IMR-90 (cell line): ENCODE results near the gene CABP7. TPM values are rescaled to one million over a fixed set of nuclear protein-coding genes. Genes with fewer than 3 reads are reported as not detected.

Source experiments
- ATAC-seq: fragments of 200-7000 bp; cut with Tn5 transposase; 2 replicates; pipeline ENCODE4 v1.9.1; 2020; ENCODE audit warnings: low read depth, mild to moderate bottlenecking, moderate library complexity
- BruUV-seq: library from RNA; stranded (reverse); fragments of 400-500 nt; replicated peaks from 2 replicates; lab custom pipeline; 2021; lab: Mats Ljungman, UMichigan
- CTCF ChIA-PET: fragments of 300-600 bp; formaldehyde crosslinking; extraction: SDS; loops from one replicate; lab custom pipeline; 2021; ENCODE audit warnings: antibody characterized with exemption; lab: Yijun Ruan, JAX
- POLR2A ChIA-PET: fragments of 300-600 bp; sonication (Branson Sonifier 250); formaldehyde crosslinking; loops from one replicate; lab custom pipeline; 2022; ENCODE audit warnings: antibody characterized with exemption; ENCODE audit not compliant: unreplicated experiment; lab: Charles Lee
- DNase-seq: peaks from one replicate; pipeline ENCODE4 v3.0.0; 2013
- H2AFZ ChIP-seq: replicated peaks from 2 replicates; pipeline ENCODE3; 2013; ENCODE audit warnings: low read length, mild to moderate bottlenecking; ENCODE audit not compliant: poor library complexity
- H2AK5ac ChIP-seq: 2 replicates; pipeline ENCODE4 v1.6.1; 2013; ENCODE audit warnings: low read depth, low read length, inconsistent platforms
- H2AK9ac ChIP-seq: replicated peaks from 2 replicates; pipeline ENCODE3; 2013; ENCODE audit warnings: mild to moderate bottlenecking, low read depth, low read length, moderate library complexity; ENCODE audit not compliant: poor library complexity
- H2BK120ac ChIP-seq: 2 replicates; pipeline ENCODE4 v1.6.1; 2013; ENCODE audit warnings: low read depth, low read length, inconsistent platforms
- H2BK15ac ChIP-seq: 3 replicates; pipeline ENCODE4 v1.6.1; 2013; ENCODE audit warnings: low read depth, low read length, inconsistent platforms
- H2BK20ac ChIP-seq: 2 replicates; pipeline ENCODE4 v1.6.1; 2013; ENCODE audit warnings: low read depth, mild to moderate bottlenecking, inconsistent platforms, low read length, moderate library complexity
- H2BK5ac ChIP-seq: 2 replicates; pipeline ENCODE4 v1.6.1; 2013; ENCODE audit warnings: mild to moderate bottlenecking, low read depth, low read length, inconsistent platforms; ENCODE audit not compliant: poor library complexity, severe bottlenecking
- H3K14ac ChIP-seq: replicated peaks from 2 replicates; pipeline ENCODE4 v1.6.1; 2013; ENCODE audit warnings: low read depth, low read length, inconsistent platforms
- H3K18ac ChIP-seq: 2 replicates; pipeline ENCODE4 v1.6.1; 2013; ENCODE audit warnings: low read depth, low read length, control low read depth
- H3K23ac ChIP-seq: 2 replicates; pipeline ENCODE4 v1.6.1; 2013; ENCODE audit warnings: low read depth, low read length, inconsistent platforms
- H3K27ac ChIP-seq: 2 replicates; pipeline ENCODE4 v1.5.1; 2013; ENCODE audit warnings: mild to moderate bottlenecking, control low read depth, low read length; ENCODE audit not compliant: insufficient read depth
- H3K27me3 ChIP-seq: 2 replicates; pipeline ENCODE4 v1.6.1; 2013; ENCODE audit warnings: low read length; ENCODE audit not compliant: control insufficient read depth, insufficient read depth
- H3K36me3 ChIP-seq: 2 replicates; pipeline ENCODE4 v1.6.1; 2013; ENCODE audit warnings: low read length, mixed read lengths; ENCODE audit not compliant: control insufficient read depth, insufficient read depth
- H3K4ac ChIP-seq: 2 replicates; pipeline ENCODE4 v1.6.1; 2013; ENCODE audit warnings: low read depth, low read length, inconsistent platforms
- H3K4me1 ChIP-seq: 2 replicates; pipeline ENCODE4 v1.6.1; 2013; ENCODE audit warnings: low read length, mixed read lengths; ENCODE audit not compliant: control insufficient read depth, insufficient read depth
- H3K4me2 ChIP-seq: 2 replicates; pipeline ENCODE4 v1.6.1; 2013; ENCODE audit warnings: low read depth, mild to moderate bottlenecking, control low read depth, low read length, moderate library complexity
- H3K4me3 ChIP-seq: 2 replicates; pipeline ENCODE4 v1.5.1; 2013; ENCODE audit warnings: low read depth, mild to moderate bottlenecking, control low read depth, low read length, moderate library complexity; ENCODE audit not compliant: insufficient read depth
- H3K56ac ChIP-seq: 2 replicates; pipeline ENCODE4 v1.6.1; 2013; ENCODE audit warnings: low read length, inconsistent platforms; ENCODE audit not compliant: insufficient read depth; ENCODE audit errors: extremely low read depth
- H3K79me1 ChIP-seq, 2 experiments: 2 replicates each; pipeline ENCODE4 v1.6.1; 2013; ENCODE audit warnings: low read length in 2 of 2, inconsistent platforms in 1 of 2, low read depth in 1 of 2
- H3K9ac ChIP-seq: 2 replicates; pipeline ENCODE4 v1.6.1; 2013; ENCODE audit warnings: low read depth, low read length, control low read depth
- H3K9me1 ChIP-seq: 2 replicates; pipeline ENCODE4 v1.6.1; 2013; ENCODE audit warnings: low read length, inconsistent platforms; ENCODE audit not compliant: insufficient read depth
- H3K9me3 ChIP-seq: 2 replicates; pipeline ENCODE4 v1.6.1; 2013; ENCODE audit warnings: low read length; ENCODE audit not compliant: control insufficient read depth, insufficient read depth
- H4K20me1 ChIP-seq: 2 replicates; pipeline ENCODE4 v1.6.1; 2013; ENCODE audit warnings: low read length, inconsistent platforms; ENCODE audit not compliant: insufficient read depth
- H4K5ac ChIP-seq: 2 replicates; pipeline ENCODE4 v1.6.1; 2013; ENCODE audit warnings: mild to moderate bottlenecking, low read depth, low read length, control low read depth
- H4K8ac ChIP-seq, 2 experiments: 2 replicates each; pipeline ENCODE4 v1.6.1; 2013; ENCODE audit warnings: low read depth in 2 of 2, low read length in 2 of 2, control low read depth in 1 of 2, inconsistent platforms in 1 of 2
- H4K91ac ChIP-seq: 2 replicates; pipeline ENCODE4 v1.6.1; 2013; ENCODE audit warnings: low read depth, low read length, inconsistent platforms; ENCODE audit not compliant: insufficient read depth
- CEBPB ChIP-seq: IDR thresholded peaks from 2 replicates; pipeline ENCODE4 v1.6.1; 2012; ENCODE audit warnings: low read depth, low read length, improper control_type of control experiment
- ELK1 ChIP-seq: fragments of 150-350 bp; IDR thresholded peaks from 2 replicates; pipeline ENCODE4 v1.6.1; 2016; ENCODE audit warnings: low read depth, mild to moderate bottlenecking, low read length, moderate library complexity, borderline replicate concordance
- FOS ChIP-seq: fragments of 150-350 bp; IDR thresholded peaks from 2 replicates; pipeline ENCODE4 v1.6.1; 2016; ENCODE audit warnings: low read depth, low read length
- MAFK ChIP-seq: IDR thresholded peaks from 2 replicates; pipeline ENCODE4 v1.6.1; 2012; ENCODE audit warnings: low read depth, low read length, improper control_type of control experiment
- MAZ ChIP-seq: IDR thresholded peaks from 2 replicates; pipeline ENCODE4 v1.6.1; 2012; ENCODE audit warnings: low read depth, mild to moderate bottlenecking, low read length, improper control_type of control experiment, moderate library complexity, borderline replicate concordance
- MXI1 ChIP-seq: IDR thresholded peaks from 2 replicates; pipeline ENCODE4 v1.6.1; 2012; ENCODE audit warnings: low read depth, mild to moderate bottlenecking, low read length, moderate library complexity, borderline replicate concordance
- NFE2L2 ChIP-seq: fragments of 150-350 bp; IDR thresholded peaks from 2 replicates; pipeline ENCODE4 v1.6.1; 2016; ENCODE audit warnings: low read depth, mild to moderate bottlenecking, low read length
- POLR2A ChIP-seq: IDR thresholded peaks from 2 replicates; pipeline ENCODE4 v1.6.1; 2012; ENCODE audit warnings: mild to moderate bottlenecking, low read depth, low read length
- RAD21 ChIP-seq: IDR thresholded peaks from 2 replicates; pipeline ENCODE4 v1.6.1; 2012; ENCODE audit warnings: low read length, improper control_type of control experiment
- RCOR1 ChIP-seq: IDR thresholded peaks from 2 replicates; pipeline ENCODE4 v1.6.1; 2012; ENCODE audit warnings: mild to moderate bottlenecking, low read length, improper control_type of control experiment; ENCODE audit not compliant: insufficient replicate concordance
- RFX5 ChIP-seq: IDR thresholded peaks from 2 replicates; pipeline ENCODE4 v1.8.0; 2012; ENCODE audit warnings: low read depth, mild to moderate bottlenecking, low read length, moderate library complexity
- SMC3 ChIP-seq: fragments of 150-350 bp; IDR thresholded peaks from 2 replicates; pipeline ENCODE4 v1.6.1; 2016; ENCODE audit warnings: low read depth, mild to moderate bottlenecking, antibody characterized with exemption, low read length, moderate library complexity
- WGBS, 2 experiments: methylation state at CpG; one replicate each; pipeline versions ENCODE4 v1.1.5 to v1.1.7; 2013; ENCODE audit warnings: missing lambda C conversion rate in 2 of 2; ENCODE audit not compliant: insufficient read length in 1 of 2; ENCODE audit errors: extremely low coverage in 2 of 2; 5-methylcytosine and 5-hydroxymethylcytosine counted together
- dilution Hi-C: fragments of 300-500 bp; cut with HindIII; formaldehyde crosslinking; loops from one replicate; pipeline ENCODE4 v1.14.3; 2018; ENCODE audit warnings: low sequenced_read_pairs; ENCODE audit not compliant: unreplicated experiment
- in situ Hi-C: fragments of 300-500 bp; cut with MboI; formaldehyde crosslinking; loops from 3 replicates; pipeline ENCODE4 v1.14.3; 2019; ENCODE audit warnings: low sequenced_read_pairs, inconsistent platforms, mixed read lengths
- intact Hi-C: fragments of 100-400 bp; cut with micrococcal nuclease; formaldehyde crosslinking; loops from 2 replicates; pipeline ENCODE4 v1.10.0; 2022
- polyA plus RNA-seq, 3 experiments: library from polyadenylated mRNA; depleted of rRNA; stranded (reverse); fragments of >200 nt; gene quantifications; 2 replicates each; pipeline ENCODE4 v1.2.3, GENCODE V29; 2012; ENCODE audit warnings: low replicate concordance in 1 of 3
- total RNA-seq: library from RNA; depleted of rRNA; stranded (reverse); fragments of >200 nt; gene quantifications from 2 replicates; pipeline ENCODE4 v1.2.3, GENCODE V29; 2012
- TF ChIP-seq, protein P1 (sequence below): conservative IDR thresholded peaks from 2 replicates; pipeline ENCODE4 v1.5.1; 2012; ENCODE audit warnings: mild to moderate bottlenecking, low read depth, low read length, improper control_type of control experiment

Gene CABP7
- total and polyA plus RNA-seq, 2 of the 4 experiments (the other 2 are of a cell fraction), result under 0.01 to 0.03 TPM

GRCh38 chr22:29689206-29689879 lies 30.5 kb upstream of the CABP7 start (continued):
- TF ChIP-seq, protein P1, sequence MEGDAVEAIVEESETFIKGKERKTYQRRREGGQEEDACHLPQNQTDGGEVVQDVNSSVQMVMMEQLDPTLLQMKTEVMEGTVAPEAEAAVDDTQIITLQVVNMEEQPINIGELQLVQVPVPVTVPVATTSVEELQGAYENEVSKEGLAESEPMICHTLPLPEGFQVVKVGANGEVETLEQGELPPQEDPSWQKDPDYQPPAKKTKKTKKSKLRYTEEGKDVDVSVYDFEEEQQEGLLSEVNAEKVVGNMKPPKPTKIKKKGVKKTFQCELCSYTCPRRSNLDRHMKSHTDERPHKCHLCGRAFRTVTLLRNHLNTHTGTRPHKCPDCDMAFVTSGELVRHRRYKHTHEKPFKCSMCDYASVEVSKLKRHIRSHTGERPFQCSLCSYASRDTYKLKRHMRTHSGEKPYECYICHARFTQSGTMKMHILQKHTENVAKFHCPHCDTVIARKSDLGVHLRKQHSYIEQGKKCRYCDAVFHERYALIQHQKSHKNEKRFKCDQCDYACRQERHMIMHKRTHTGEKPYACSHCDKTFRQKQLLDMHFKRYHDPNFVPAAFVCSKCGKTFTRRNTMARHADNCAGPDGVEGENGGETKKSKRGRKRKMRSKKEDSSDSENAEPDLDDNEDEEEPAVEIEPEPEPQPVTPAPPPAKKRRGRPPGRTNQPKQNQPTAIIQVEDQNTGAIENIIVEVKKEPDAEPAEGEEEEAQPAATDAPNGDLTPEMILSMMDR, result no peak

DNA sequence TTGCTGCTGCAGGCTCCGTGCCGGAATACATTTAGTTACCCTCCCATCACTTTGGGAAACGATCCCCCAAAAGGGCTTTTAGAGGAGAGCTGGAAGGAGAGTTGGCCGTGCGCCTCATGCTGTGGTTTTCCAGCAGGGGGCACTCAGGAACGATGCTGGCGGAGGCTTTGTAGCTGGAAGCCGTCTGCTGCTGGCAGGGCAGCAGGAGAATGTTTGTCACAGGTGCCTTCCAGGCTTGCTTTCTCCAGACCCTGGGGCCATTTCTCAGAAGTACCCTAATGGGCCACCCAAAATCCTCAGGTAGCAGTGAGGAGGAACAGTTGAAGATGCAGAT lies 30.0 kb upstream of the CABP7 start:
- peaks cover 42% of the 10 kb centered on the region for H3K36me3 ChIP-seq
- BruUV-seq, result no TSS peak
- ATAC-seq, result peak; percentile 82
- no peak overlapping the region for H3K4ac ChIP-seq
- H2BK5ac ChIP-seq, result no peak overlapping the region
- H3K14ac ChIP-seq, result no peak overlapping the region
- ChIA-PET CTCF (interaction anchor here (0.5 to 1.8 kb wide), 10 partner anchors 8 to 766 kb away, joined by 3 to 9 read pairs (median 4); no protein-coding TSS in a partner anchor), POLR2A (no interaction called here)
- no peak overlapping the region for H2AFZ ChIP-seq
- H3K4me2 ChIP-seq, result no peak overlapping the region
- dilution Hi-C loops (loop anchor here (25.0 kb wide), 1 partner anchor 347 kb away; no protein-coding TSS in a partner anchor), intact Hi-C loops (loop anchor here (1.0 to 2.0 kb wide), 2 partner anchors 315 to 399 kb away; no protein-coding TSS in a partner anchor), in situ Hi-C loops (no loop called here)
- H2BK20ac ChIP-seq, result no peak overlapping the region
- H2BK15ac ChIP-seq, result no peak overlapping the region
- H3K27me3 ChIP-seq, result no peaks in the 10 kb centered on the region
- H3K4me1 ChIP-seq, result 0 out of 2 replicates have a peak, but pooled peaks cover 2% of the 10 kb centered on the region
- no peak overlapping the region for H4K8ac ChIP-seq
- H4K20me1 ChIP-seq, result peaks cover 9% of the 10 kb centered on the region
- peaks cover 4 to 22% of the 10 kb centered on the region in 2 experiments; a peak in 3 of 4 replicates for H3K79me1 ChIP-seq
- no peak overlapping the region for H2AK9ac ChIP-seq
- H3K4me3 ChIP-seq, result no peak overlapping the region
- peak; percentile 55 for DNase-seq
- no peak overlapping the region for H3K27ac ChIP-seq
- H4K5ac ChIP-seq, result no peak overlapping the region
- H2AK5ac ChIP-seq, result no peak overlapping the region
- no peak overlapping the region for H3K56ac ChIP-seq
- no peak overlapping the region for H3K23ac ChIP-seq
- H3K18ac ChIP-seq, result no peak overlapping the region
- H2BK120ac ChIP-seq, result no peak overlapping the region
- H4K91ac ChIP-seq, result no peak overlapping the region
- WGBS, 2 experiments, result no CpG with 5 or more reads among the region's 8 CpGs
- H3K9me3 ChIP-seq, result no peaks in the 10 kb centered on the region
- no peak overlapping the region for H3K9ac ChIP-seq
- no peaks in the 10 kb centered on the region for H3K9me1 ChIP-seq
- TF ChIP-seq MXI1 (no peak), RCOR1 (no peak), RAD21 (peak; percentile 78), CEBPB (no peak), SMC3 (peak; percentile 83), ELK1 (no peak), RFX5 (no peak), FOS (no peak), POLR2A (no peak), NFE2L2 (no peak), MAFK (no peak), MAZ (no peak)
